DOHH2 (cell line): ENCODE data around the gene CPXM2.

Experiments used
- H3F3A ChIP-seq: fragments of 200-600 bp; sonication (generic), shearing (Covaris generic); 2 replicates; pipeline ENCODE4 v1.6.0; 2016; ENCODE audit warnings: antibody characterized with exemption, mild to moderate bottlenecking; ENCODE audit not compliant: control insufficient read depth, insufficient read depth
- H3K27ac ChIP-seq: fragments of 200-600 bp; sonication (generic); 2 replicates; pipeline ENCODE4 v1.5.1; 2014; ENCODE audit warnings: low read depth, mild to moderate bottlenecking, low read length, moderate library complexity
- H3K27me3 ChIP-seq: fragments of 200-600 bp; sonication (generic); 2 replicates; pipeline ENCODE4 v1.6.1; 2014; ENCODE audit warnings: mild to moderate bottlenecking, low read length, mixed read lengths; ENCODE audit not compliant: control insufficient read depth
- H3K36me3 ChIP-seq: fragments of 200-600 bp; sonication (generic); 2 replicates; pipeline ENCODE4 v1.6.1; 2014; ENCODE audit warnings: mild to moderate bottlenecking, low read length, moderate library complexity, mixed read lengths; ENCODE audit not compliant: control insufficient read depth
- H3K4me1 ChIP-seq: fragments of 200-600 bp; sonication (generic); 2 replicates; pipeline ENCODE4 v1.6.1; 2014; ENCODE audit warnings: mild to moderate bottlenecking, low read length, mixed read lengths; ENCODE audit not compliant: control insufficient read depth
- H3K4me2 ChIP-seq: fragments of 200-600 bp; sonication (generic); 2 replicates; pipeline ENCODE4 v1.6.0; 2014; ENCODE audit warnings: mild to moderate bottlenecking, low read length, moderate library complexity
- H3K4me3 ChIP-seq: fragments of 200-600 bp; sonication (generic); 2 replicates; pipeline ENCODE4 v1.5.1; 2014; ENCODE audit warnings: mild to moderate bottlenecking, low read length, mixed read lengths
- H3K79me2 ChIP-seq: fragments of 200-600 bp; sonication (generic); 2 replicates; pipeline ENCODE4 v1.6.1; 2014; ENCODE audit warnings: mild to moderate bottlenecking, low read length, mixed read lengths; ENCODE audit not compliant: control insufficient read depth
- H3K9me2 ChIP-seq: fragments of 200-600 bp; sonication (generic); replicated peaks from 2 replicates; pipeline ENCODE4 v1.6.1; 2014; ENCODE audit warnings: mild to moderate bottlenecking, low read length, mixed read lengths; ENCODE audit not compliant: control insufficient read depth
- H3K9me3 ChIP-seq: fragments of 200-600 bp; sonication (generic); 2 replicates; pipeline ENCODE4 v1.6.1; 2014; ENCODE audit warnings: antibody characterized with exemption, low read length, mixed read lengths; ENCODE audit not compliant: control insufficient read depth, insufficient read depth
- H4K20me1 ChIP-seq: fragments of 200-600 bp; sonication (generic); 2 replicates; pipeline ENCODE4 v1.6.0; 2014; ENCODE audit warnings: low read depth, mild to moderate bottlenecking, antibody characterized with exemption, low read length, moderate library complexity; ENCODE audit not compliant: control insufficient read depth, insufficient read depth
- CTCF ChIP-seq: fragments of 200-600 bp; sonication (generic); IDR thresholded peaks from one replicate; pipeline ENCODE4 v1.5.1; 2014; ENCODE audit warnings: antibody characterized with exemption, mild to moderate bottlenecking, low read depth, low read length; ENCODE audit not compliant: poor library complexity, severe bottlenecking
- EZH2phosphoT487 ChIP-seq: fragments of 200-600 bp; sonication (generic); IDR thresholded peaks from 2 replicates; pipeline ENCODE4 v1.6.1; 2017; ENCODE audit warnings: borderline replicate concordance, mild to moderate bottlenecking, antibody characterized with exemption, low read length, moderate library complexity, mixed read lengths

Gene CPXM2

GRCh38 chr10:123841560-123841959 lies 50.0 kb downstream of the CPXM2 start:
- Histone ChIP-seq H3K27ac (no peak overlapping the region), H3K4me2 (no peak overlapping the region), H3K36me3 (no peaks in the 10 kb centered on the region), H3K9me2 (no peaks in the 10 kb centered on the region), H3K79me2 (no peaks in the 10 kb centered on the region), H3F3A (no peaks in the 10 kb centered on the region), H3K27me3 (peaks cover 10% of the 10 kb centered on the region; the same call in 1 of the 2 replicates), H4K20me1 (no peaks in the 10 kb centered on the region; the same call in 1 of the 2 replicates), H3K4me1 (no peaks in the 10 kb centered on the region), H3K4me3 (no peak overlapping the region), H3K9me3 (no peaks in the 10 kb centered on the region)
- no peak for TF ChIP-seq EZH2phosphoT487
- no peak for TF ChIP-seq CTCF

DNA sequence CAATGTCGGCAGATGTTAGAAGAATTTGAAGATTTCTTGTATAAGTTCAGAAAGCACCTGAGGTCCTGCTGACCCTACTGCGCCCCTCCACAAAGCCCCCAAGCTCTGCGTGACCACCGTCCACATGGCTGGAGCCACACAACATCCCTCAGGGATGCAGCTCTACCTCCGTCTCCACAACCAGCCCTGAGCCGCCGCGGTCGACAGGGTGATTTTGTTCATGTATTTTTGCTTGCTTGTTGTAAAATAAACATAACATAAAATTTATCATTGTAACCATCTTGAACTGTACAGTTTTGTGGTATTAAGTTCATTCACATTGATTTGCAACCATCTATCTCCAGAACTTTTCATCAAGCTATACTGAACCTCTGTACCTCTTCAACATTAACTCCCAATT lies 50.5 kb downstream of the CPXM2 start:
- Histone ChIP-seq H3K27ac (no peak overlapping the region), H3K4me2 (no peak overlapping the region), H3F3A (no peaks in the 10 kb centered on the region), H3K9me3 (no peaks in the 10 kb centered on the region), H4K20me1 (no peaks in the 10 kb centered on the region; the same call in 1 of the 2 replicates), H3K79me2 (no peaks in the 10 kb centered on the region), H3K36me3 (no peaks in the 10 kb centered on the region), H3K27me3 (peaks cover 6% of the 10 kb centered on the region; the same call in 1 of the 2 replicates), H3K4me3 (no peak overlapping the region), H3K9me2 (no peaks in the 10 kb centered on the region), H3K4me1 (no peaks in the 10 kb centered on the region)
- no peak for TF ChIP-seq CTCF

- no peaks in the 10 kb centered on the region; the same call in 1 of the 2 replicates for H4K20me1 ChIP-seq
- no peak overlapping the region for H3K4me2 ChIP-seq
- H3K4me3 ChIP-seq = no peak overlapping the region
- H3K27me3 ChIP-seq = peaks cover 6% of the 10 kb centered on the region; the same call in 1 of the 2 replicates
- no peaks in the 10 kb centered on the region for H3K36me3 ChIP-seq
- TF ChIP-seq CTCF (no peak), EZH2phosphoT487 (no peak)
- no peaks in the 10 kb centered on the region for H3K9me3 ChIP-seq
- H3K79me2 ChIP-seq = no peaks in the 10 kb centered on the region
- no peaks in the 10 kb centered on the region for H3K9me2 ChIP-seq
- H3K27ac ChIP-seq = no peak overlapping the region
- H3F3A ChIP-seq = no peaks in the 10 kb centered on the region
- no peaks in the 10 kb centered on the region for H3K4me1 ChIP-seq
Observed at GRCh38 chr10:123840714-123841113, 50.9 kb downstream of the CPXM2 start.
